ACC112 (cell line): Measurements from ENCODE around the gene CYP2D6.

Source experiments
- H2AFZ ChIP-seq: fragments of 200-600 bp; sonication (generic); one replicate; pipeline ENCODE4 v1.6.0; 2017; ENCODE audit warnings: antibody characterized with exemption, low read length; ENCODE audit not compliant: unreplicated experiment
- H3K27ac ChIP-seq: fragments of 200-600 bp; sonication (generic); 2 replicates; pipeline ENCODE4 v1.5.1; 2014; ENCODE audit warnings: low read depth, mild to moderate bottlenecking, antibody characterized with exemption, low read length, moderate library complexity
- H3K27me3 ChIP-seq: fragments of 200-600 bp; sonication (generic); 2 replicates; pipeline ENCODE4 v1.6.1; 2014; ENCODE audit warnings: mild to moderate bottlenecking, antibody characterized with exemption, low read length, moderate library complexity, mixed read lengths; ENCODE audit not compliant: insufficient read depth
- H3K36me3 ChIP-seq: fragments of 200-600 bp; sonication (generic); 2 replicates; pipeline ENCODE4 v1.6.1; 2016; ENCODE audit warnings: mild to moderate bottlenecking, antibody characterized with exemption, low read length, moderate library complexity, mixed read lengths; ENCODE audit not compliant: insufficient read depth
- H3K4me1 ChIP-seq: fragments of 200-600 bp; sonication (generic); one replicate; pipeline ENCODE4 v1.6.1; 2016; ENCODE audit warnings: low read length, mixed read lengths; ENCODE audit not compliant: insufficient read depth, unreplicated experiment, control insufficient read depth
- H3K4me3 ChIP-seq: fragments of 200-600 bp; sonication (generic); 2 replicates; pipeline ENCODE4 v1.5.1; 2014; ENCODE audit warnings: mild to moderate bottlenecking, low read depth, low read length
- H3K79me2 ChIP-seq: fragments of 200-600 bp; sonication (generic); one replicate; pipeline ENCODE4 v1.6.0; 2016; ENCODE audit warnings: low read length; ENCODE audit not compliant: control insufficient read depth, unreplicated experiment, insufficient read depth

CYP2D6 gene

DNA sequence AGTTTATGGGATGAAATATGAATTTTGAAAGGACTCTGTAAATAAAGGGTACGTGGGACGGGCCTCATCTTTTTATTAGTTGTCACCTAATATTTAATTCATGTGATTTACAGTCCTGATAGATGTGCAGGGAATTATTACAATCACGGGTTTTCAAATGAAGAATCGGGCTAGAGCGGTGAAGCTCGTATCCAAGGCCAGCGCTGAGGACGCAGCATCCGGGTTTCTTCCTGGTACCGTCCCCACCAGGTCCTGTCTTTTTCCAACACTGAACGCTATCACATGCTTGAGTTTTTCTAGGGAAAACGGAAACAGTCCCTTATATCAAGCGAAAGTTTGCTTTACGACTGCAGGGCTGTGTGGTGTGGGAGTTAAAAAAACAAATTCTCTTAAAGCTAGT is 50.3 kb downstream of the CYP2D6 start:
- Histone ChIP-seq H3K4me1 (peaks cover 19% of the 10 kb centered on the region), H3K27me3 (no peaks in the 10 kb centered on the region), H3K79me2 (peaks cover 4% of the 10 kb centered on the region), H3K27ac (peak overlapping the region; percentile 84; the same call in 1 of the 2 replicates), H3K4me3 (peak overlapping the region; percentile 81), H3K36me3 (peaks cover 4% of the 10 kb centered on the region; the same call in 1 of the 2 replicates), H2AFZ (peak overlapping the region; percentile 59)

DNA sequence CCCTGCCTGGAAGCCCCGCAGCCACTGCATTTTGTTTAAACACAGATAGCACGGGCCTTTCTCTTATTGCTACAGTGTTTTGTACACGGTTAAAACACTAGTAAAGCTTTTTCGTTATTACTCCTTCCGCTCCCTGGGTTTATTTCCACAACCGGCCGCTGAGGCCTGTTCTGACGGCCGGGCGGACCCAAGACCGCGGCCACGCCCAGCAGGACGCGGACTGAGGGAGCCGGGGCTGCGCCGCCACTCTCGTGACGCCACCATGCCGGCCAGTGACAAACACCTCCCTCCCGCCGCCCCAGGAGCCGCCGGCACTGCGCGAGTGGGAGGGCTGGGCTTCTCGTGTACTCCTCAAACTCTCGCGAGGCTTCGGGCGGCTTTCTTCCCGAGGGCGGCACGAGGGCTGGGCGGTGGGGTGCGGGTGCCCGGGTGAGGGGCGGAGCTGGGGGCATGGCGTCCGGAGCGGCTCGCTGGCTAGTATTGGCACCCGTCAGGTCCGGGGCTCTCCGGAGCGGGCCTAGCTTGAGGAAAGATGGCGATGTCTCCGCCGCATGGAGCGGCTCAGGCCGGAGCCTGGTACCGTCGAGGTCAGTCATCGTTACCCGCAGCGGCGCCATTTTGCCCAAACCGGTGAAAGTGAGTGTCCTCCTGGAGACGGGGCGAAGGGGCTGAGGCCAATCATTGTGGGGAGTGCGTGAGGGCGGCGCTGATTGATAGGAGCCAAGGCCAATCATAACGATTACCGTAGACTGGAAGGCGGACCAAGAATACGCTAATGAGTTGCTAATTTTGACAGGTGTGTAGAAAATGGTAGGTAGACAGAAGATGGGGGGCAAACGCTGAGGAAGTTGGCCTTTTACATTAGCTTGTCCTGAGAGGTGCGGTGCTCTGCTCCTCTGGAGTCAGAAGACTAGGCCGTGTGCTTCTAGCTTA is 51.0 kb downstream of the CYP2D6 start, which contains the start of gene SMDT1:
SMDT1 (plus strand) TSS at position 382 of the 933 bp plus-strand sequence; CDS start at position 451, 69 bp downstream.
- peak within 1 kb of the TSS; percentile 81 for H3K4me3 ChIP-seq
- peak within 1 kb of the TSS; percentile 59 for H2AFZ ChIP-seq
- peak within 1 kb of the TSS; percentile 84 for H3K27ac ChIP-seq
- H3K4me1 ChIP-seq = peaks cover 22% of the 10 kb centered on the region
- H3K36me3 ChIP-seq = peaks cover 4% of the 10 kb centered on the region; the same call in 1 of the 2 replicates
- H3K27me3 ChIP-seq = no peaks in the 10 kb centered on the region
- peaks cover 9% of the 10 kb centered on the region for H3K79me2 ChIP-seq

- Histone ChIP-seq H3K4me1 (peaks cover 23% of the 10 kb centered on the region), H3K4me3 (peak overlapping the region; percentile 81), H2AFZ (no peak overlapping the region), H3K79me2 (peaks cover 18% of the 10 kb centered on the region), H3K27ac (peak overlapping the region; percentile 84), H3K36me3 (peaks cover 4% of the 10 kb centered on the region; the same call in 1 of the 2 replicates), H3K27me3 (no peaks in the 10 kb centered on the region)
These were observed 51.9 kb downstream of the CYP2D6 start for GRCh38 chr22:42078469-42079318.

GRCh38 chr22:42077486-42078125 is 53.0 kb downstream of the CYP2D6 start:
- Histone ChIP-seq H3K4me1 (peaks cover 30% of the 10 kb centered on the region), H3K36me3 (peaks cover 4% of the 10 kb centered on the region; the same call in 1 of the 2 replicates), H3K27ac (peak overlapping the region; percentile 84; the same call in 1 of the 2 replicates), H2AFZ (no peak overlapping the region), H3K27me3 (no peaks in the 10 kb centered on the region), H3K4me3 (no peak overlapping the region), H3K79me2 (peaks cover 24% of the 10 kb centered on the region)

- Histone ChIP-seq H3K79me2 (peaks cover 24% of the 10 kb centered on the region), H3K4me1 (peaks cover 30% of the 10 kb centered on the region), H3K36me3 (peaks cover 4% of the 10 kb centered on the region; the same call in 1 of the 2 replicates), H3K4me3 (no peak overlapping the region), H3K27me3 (no peaks in the 10 kb centered on the region), H3K27ac (no peak overlapping the region), H2AFZ (no peak overlapping the region)
These were observed 53.7 kb downstream of the CYP2D6 start for GRCh38 chr22:42076764-42077485.
